Upper lobe of right lung (tissue), 1 donor: ENCODE results near the gene DIO1. TPM values are rescaled to one million over a fixed set of nuclear protein-coding genes. Genes with fewer than 3 reads are reported as not detected.

ENCODE experiments used
- ATAC-seq: fragments of 200-7000 bp; cut with Tn5 transposase; one replicate; pipeline ENCODE4 v1.9.1; 2020; ENCODE audit warnings: mild to moderate bottlenecking, moderate library complexity
- DNase-seq: peaks from one replicate; pipeline ENCODE4 v3.0.0-alpha.2; 2020
- H3K27ac ChIP-seq: fragments of 200-600 bp; one replicate; pipeline ENCODE4 v1.8.0; 2022
- H3K27me3 ChIP-seq: fragments of 200-600 bp; one replicate; pipeline ENCODE4 v1.8.0; 2022; ENCODE audit warnings: mild to moderate bottlenecking
- H3K36me3 ChIP-seq: fragments of 200-600 bp; one replicate; pipeline ENCODE4 v1.8.0; 2022
- H3K4me1 ChIP-seq: fragments of 200-600 bp; one replicate; pipeline ENCODE4 v1.8.0; 2022
- H3K4me3 ChIP-seq: fragments of 200-600 bp; one replicate; pipeline ENCODE4 v1.8.0; 2022; ENCODE audit warnings: mild to moderate bottlenecking
- H3K9me3 ChIP-seq: fragments of 200-600 bp; one replicate; pipeline ENCODE4 v1.8.0; 2022
- intact Hi-C: fragments of 100-400 bp; cut with DNase I; formaldehyde crosslinking; loops from one replicate; pipeline ENCODE4 v1.11.0; 2022
- total RNA-seq: library from RNA; stranded (reverse); fragmentation: NEBNext Ultra II Directional; extraction: Animal tissue kit (Norgen Biotek cat#: 25700); gene quantifications from one replicate; pipeline ENCODE4 v1.2.1, GENCODE V29; 2021
- TF ChIP-seq, protein P1 (sequence below): fragments of 200-600 bp; IDR thresholded peaks from one replicate; pipeline ENCODE4 v1.8.0; 2022; ENCODE audit warnings: antibody characterized with exemption
- donor health status: DM: no; HTN: yes; CAD: no; lungs with severe emphysema.

The DIO1 gene
- total RNA-seq, 1 donor from 2014 or later: not detected

DNA sequence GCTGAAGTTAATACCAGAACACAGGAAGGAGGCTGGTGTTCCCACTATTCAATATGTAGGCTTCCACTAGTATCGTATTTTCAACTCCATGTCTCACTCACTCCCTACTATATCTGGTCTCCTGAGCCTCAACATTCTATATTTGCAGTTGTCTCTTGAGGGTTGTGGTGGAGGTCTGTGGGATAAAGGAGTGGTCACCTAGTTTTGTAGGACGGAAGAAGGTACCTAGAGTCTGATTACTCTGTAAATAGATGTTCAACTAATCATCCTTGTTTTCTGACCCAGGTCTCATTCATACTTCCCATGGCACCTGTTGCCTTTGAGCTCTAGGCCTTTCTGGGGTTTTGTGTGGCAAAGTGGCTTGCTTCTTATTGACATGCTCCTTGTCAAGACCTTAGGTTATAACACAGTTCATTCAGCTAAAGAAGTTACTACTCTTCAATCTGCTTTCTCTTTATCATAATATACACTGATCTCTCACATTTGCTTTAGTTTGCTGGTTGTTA is 33.4 kb downstream of the DIO1 start:
- DNase-seq (no peak), ATAC-seq (no peak)
- H3K9me3 ChIP-seq: no peaks in the 10 kb centered on the region
- no peak overlapping the region for H3K4me3 ChIP-seq
- H3K27ac ChIP-seq: no peak overlapping the region
- TF ChIP-seq, protein P1, sequence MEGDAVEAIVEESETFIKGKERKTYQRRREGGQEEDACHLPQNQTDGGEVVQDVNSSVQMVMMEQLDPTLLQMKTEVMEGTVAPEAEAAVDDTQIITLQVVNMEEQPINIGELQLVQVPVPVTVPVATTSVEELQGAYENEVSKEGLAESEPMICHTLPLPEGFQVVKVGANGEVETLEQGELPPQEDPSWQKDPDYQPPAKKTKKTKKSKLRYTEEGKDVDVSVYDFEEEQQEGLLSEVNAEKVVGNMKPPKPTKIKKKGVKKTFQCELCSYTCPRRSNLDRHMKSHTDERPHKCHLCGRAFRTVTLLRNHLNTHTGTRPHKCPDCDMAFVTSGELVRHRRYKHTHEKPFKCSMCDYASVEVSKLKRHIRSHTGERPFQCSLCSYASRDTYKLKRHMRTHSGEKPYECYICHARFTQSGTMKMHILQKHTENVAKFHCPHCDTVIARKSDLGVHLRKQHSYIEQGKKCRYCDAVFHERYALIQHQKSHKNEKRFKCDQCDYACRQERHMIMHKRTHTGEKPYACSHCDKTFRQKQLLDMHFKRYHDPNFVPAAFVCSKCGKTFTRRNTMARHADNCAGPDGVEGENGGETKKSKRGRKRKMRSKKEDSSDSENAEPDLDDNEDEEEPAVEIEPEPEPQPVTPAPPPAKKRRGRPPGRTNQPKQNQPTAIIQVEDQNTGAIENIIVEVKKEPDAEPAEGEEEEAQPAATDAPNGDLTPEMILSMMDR: no peak
- intact Hi-C loops: no loop called here
- no peaks in the 10 kb centered on the region for H3K27me3 ChIP-seq
- H3K4me1 ChIP-seq: no peaks in the 10 kb centered on the region
- peaks cover 38% of the 10 kb centered on the region for H3K36me3 ChIP-seq

DNA sequence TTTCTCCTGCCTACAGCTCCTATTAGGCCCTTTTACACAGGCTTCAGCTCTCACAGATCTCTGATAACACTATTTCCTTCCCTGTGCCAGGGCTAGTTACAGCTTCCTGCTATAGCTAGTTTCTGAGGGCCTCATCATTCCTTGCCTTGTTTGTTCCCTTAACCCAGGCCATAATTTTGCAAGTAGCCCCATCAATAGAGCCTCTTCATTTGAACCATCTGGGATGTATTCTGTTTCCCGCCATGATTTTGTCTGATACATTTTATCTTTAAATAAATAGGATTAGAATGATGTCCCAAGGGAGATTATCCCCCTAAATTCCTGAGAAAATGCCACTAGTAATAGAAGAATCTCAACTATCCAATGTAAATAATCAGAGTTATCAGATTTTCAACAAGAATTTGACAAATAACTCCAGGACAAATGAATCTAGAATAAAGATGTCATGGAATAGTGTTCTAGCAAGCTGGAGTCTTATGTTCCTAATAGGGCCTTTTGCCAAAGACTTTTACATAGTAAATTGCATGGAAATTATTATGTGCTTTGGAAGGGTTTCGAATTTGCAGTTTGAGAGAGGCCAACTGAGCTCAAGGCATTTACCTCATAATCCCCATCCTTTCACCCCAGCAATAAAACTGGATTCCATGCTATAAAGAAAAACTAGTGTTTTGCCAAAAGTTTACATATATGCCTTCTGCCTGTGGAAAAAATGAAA is 35.4 kb downstream of the DIO1 start:
- TF ChIP-seq, protein P1: no peak
- intact Hi-C loops: no loop called here
- no peak for ATAC-seq

DNA sequence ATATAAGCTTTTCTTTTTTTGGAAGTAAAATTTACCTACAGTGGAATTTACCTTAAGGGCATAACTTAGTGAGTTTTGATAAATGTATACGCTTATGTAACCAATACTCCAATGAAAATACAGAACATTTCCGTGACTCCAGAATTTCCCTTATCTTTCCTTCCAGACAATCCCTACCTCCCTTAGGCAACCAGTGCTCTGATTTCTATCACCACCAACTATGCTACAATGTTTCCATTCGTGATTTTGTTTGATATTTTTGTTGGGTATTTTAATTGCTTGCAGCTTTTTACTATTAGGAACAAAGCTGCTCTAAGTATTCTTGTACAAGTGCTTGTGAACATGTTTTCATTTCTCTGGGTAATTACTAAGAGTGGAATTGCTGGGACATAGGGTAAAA is 36.9 kb downstream of the DIO1 start:
- DNase-seq (no peak), ATAC-seq (no peak)
- H3K4me1 ChIP-seq: no peaks in the 10 kb centered on the region
- no peak overlapping the region for H3K27ac ChIP-seq
- no peaks in the 10 kb centered on the region for H3K9me3 ChIP-seq
- TF ChIP-seq, protein P1: no peak
- peaks cover 17% of the 10 kb centered on the region for H3K36me3 ChIP-seq
- no peak overlapping the region for H3K4me3 ChIP-seq
- intact Hi-C loops: no loop called here
- H3K27me3 ChIP-seq: no peaks in the 10 kb centered on the region

More for the DNA sequence above, 35.4 kb downstream of the DIO1 start:
- Histone ChIP-seq H3K36me3 (peaks cover 21% of the 10 kb centered on the region), H3K27ac (no peak overlapping the region), H3K9me3 (no peaks in the 10 kb centered on the region), H3K27me3 (no peaks in the 10 kb centered on the region), H3K4me1 (no peaks in the 10 kb centered on the region), H3K4me3 (no peak overlapping the region)
- no peak for DNase-seq

DNA sequence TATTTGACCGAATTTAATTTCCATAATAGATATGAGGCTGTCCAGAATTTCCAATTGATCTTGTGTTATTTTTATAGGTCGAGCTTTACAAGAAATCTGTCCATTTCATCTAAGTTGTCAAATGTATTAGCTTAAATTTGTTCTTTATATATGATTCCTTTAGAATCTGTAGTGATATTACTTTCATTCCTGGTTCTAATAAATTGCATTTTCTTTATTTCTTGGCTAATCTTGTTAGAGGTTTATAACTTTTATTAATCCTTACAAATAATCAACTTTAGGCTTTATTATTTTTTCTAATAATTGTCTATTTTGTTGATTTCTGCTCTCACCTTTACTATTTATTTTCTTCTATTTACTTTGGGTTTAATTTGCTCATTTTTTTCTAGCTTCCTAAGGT is 37.5 kb downstream of the DIO1 start:
- no peak overlapping the region for H3K4me3 ChIP-seq
- TF ChIP-seq, protein P1: no peak
- H3K27ac ChIP-seq: no peak overlapping the region
- peaks cover 17% of the 10 kb centered on the region for H3K36me3 ChIP-seq
- no peaks in the 10 kb centered on the region for H3K4me1 ChIP-seq
- no peak for ATAC-seq
- H3K9me3 ChIP-seq: no peaks in the 10 kb centered on the region
- no peak for DNase-seq
- H3K27me3 ChIP-seq: no peaks in the 10 kb centered on the region
- intact Hi-C loops: no loop called here

DNA sequence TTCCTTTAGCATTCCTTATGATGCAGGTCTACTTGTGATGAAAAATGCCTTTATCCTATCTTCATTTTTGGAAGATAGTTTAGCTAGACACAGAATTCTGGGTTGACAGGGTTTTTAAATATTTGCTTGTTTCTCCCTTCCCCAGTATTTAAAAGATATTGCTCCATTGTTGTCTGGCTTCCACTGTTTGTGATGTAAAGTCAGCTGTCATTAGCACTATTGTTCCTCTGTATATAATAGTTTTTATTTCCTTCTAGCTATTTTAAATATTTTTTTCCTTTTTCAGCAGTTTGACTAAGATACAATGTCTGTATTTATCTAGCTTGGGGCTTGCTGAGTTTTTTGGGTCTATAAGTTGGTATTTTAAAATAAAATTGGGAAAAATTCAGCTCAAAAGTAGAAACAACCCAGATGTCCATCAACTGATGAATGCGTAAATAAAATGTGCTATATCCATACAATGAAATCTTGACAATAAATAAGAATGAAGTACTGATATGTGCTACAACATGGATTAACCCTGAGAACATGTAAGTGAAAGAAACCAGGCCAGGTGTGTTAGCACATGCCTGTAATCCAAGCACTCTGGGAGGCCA is 40.3 kb downstream of the DIO1 start:
- TF ChIP-seq, protein P1: no peak
- H3K4me3 ChIP-seq: no peak overlapping the region
- intact Hi-C loops: no loop called here
- no peaks in the 10 kb centered on the region for H3K4me1 ChIP-seq
- no peaks in the 10 kb centered on the region for H3K9me3 ChIP-seq
- no peaks in the 10 kb centered on the region for H3K36me3 ChIP-seq
- DNase-seq (no peak), ATAC-seq (no peak)
- H3K27ac ChIP-seq: no peak overlapping the region
- H3K27me3 ChIP-seq: no peaks in the 10 kb centered on the region
